A549 treated with GW870086 at 1 μM for 4 hours (cell line): ENCODE results near the gene MYO1B. TPM values are rescaled to one million over a fixed set of nuclear protein-coding genes. Genes with fewer than 3 reads are reported as not detected.

Source experiments
- total RNA-seq: library from RNA; stranded (reverse); fragments of 200-300 nt; extraction: Qiagen RNA extraction; gene quantifications from 5 replicates; pipeline ENCODE4 v1.2.3, GENCODE V29; 2022; ENCODE audit warnings: low read depth

MYO1B gene
- 46.9 to 66.5 TPM (median 52.4 TPM) in 5 replicates for total RNA-seq

DNA sequence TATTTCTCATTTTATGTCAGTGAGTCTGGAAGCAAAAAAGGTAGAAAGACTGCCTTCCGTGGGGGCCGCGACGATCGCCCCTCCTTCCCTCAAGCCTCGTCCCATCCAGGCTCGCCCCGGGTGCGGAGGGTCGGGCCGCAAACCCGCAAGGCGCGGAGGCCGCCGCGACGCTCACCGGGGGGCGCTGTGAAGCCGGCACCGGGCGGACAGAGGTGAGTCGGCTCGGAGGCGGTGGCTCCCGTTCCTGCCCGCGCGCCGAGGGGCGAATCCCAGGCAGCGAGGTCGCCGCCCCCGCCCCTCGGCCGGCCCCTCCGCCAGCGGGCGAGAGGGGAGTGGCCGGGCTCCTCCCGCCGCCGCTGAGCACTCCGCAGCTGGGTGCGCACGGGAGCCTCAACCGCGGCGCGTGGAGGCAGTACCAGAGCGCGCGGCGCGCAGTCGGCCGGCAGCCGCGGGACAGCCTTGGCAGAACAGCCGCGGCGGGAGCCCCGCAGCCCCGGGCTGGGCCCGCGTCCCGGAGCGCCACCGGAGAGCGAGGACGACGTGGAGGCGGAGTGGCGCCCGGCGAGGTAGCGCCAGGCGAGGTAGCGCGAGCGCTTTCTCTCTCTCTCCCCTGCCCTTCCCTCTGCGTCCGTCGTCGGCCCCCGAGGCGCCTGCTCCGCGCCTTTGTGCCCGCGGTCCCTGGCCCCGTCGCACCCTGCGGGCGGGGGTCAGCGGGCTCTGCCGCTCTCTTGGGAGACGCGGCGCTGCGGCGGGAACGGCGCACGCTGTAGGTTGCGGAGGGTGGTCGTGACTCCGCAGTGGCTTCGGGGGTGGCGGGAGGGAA lies at the start of gene MYO1B:
Gene MYO1B, plus strand, starts transcription at position 359 of the 823 bp plus-strand sequence. CDS start 31,492 bp downstream, outside the sequence.

Other genes starting within 250 kb of the MYO1B start
- gene STAT1, start 231.2 kb upstream of the MYO1B start, total RNA-seq: 52.4 to 68.2 TPM (median 63.4 TPM) in 5 replicates
- gene STAT4, start 94.4 kb upstream of the MYO1B start, total RNA-seq: 3.9 to 7.0 TPM (median 5.5 TPM) in 5 replicates